Gastroesophageal sphincter (tissue), 4 donors: ENCODE measurements around the gene DDX56. TPM values are rescaled to one million over a fixed set of nuclear protein-coding genes. Genes with fewer than 3 reads are reported as not detected.

Experiments used
- ATAC-seq: fragments of 150-250 bp; one replicate; pipeline ENCODE4 v1.9.1; 2016; ENCODE audit warnings: mild to moderate bottlenecking, moderate library complexity
- H3K27ac ChIP-seq, 4 donors: fragments of 200-600 bp; sonication (generic) in 3 of 4; 1 replicate in 3 of 4; 2 replicates in 1 of 4; pipeline ENCODE4 v1.5.1; 2016 to 2019
- H3K27me3 ChIP-seq: fragments of 200-600 bp; sonication (generic); one replicate; pipeline ENCODE4 v1.5.1; 2019
- H3K36me3 ChIP-seq, 2 donors: fragments of 200-600 bp; sonication (generic); one replicate each; pipeline ENCODE4 v1.5.1; 2019; ENCODE audit warnings: control low read depth in 1 of 2
- H3K4me1 ChIP-seq, 3 donors: fragments of 200-600 bp; sonication (generic); 1 replicate in 2 of 3; 2 replicates in 1 of 3; pipeline ENCODE4 v1.5.1; 2016 to 2019; ENCODE audit warnings: control low read depth in 2 of 3
- H3K4me3 ChIP-seq, 2 donors: fragments of 200-600 bp; sonication (generic); one replicate each; pipeline ENCODE4 v1.5.1; 2019; ENCODE audit warnings: mild to moderate bottlenecking in 1 of 2, moderate library complexity in 1 of 2
- H3K9me3 ChIP-seq, 3 donors: fragments of 200-600 bp; sonication (generic); one replicate each; pipeline ENCODE4 v1.5.1; 2017 to 2019; ENCODE audit warnings: control low read depth in 2 of 3
- EP300 ChIP-seq: sonication (generic); formaldehyde crosslinking; IDR thresholded peaks from one replicate; pipeline ENCODE4 v1.6.1; 2017; ENCODE audit warnings: antibody characterized with exemption, mild to moderate bottlenecking
- POLR2A ChIP-seq, 2 donors: fragments of 450-650 bp; IDR thresholded peaks; one replicate each; pipeline ENCODE4 v1.6.1; 2017; ENCODE audit warnings: antibody characterized with exemption in 2 of 2, mild to moderate bottlenecking in 2 of 2, moderate library complexity in 1 of 2
- POLR2AphosphoS5 ChIP-seq: sonication (generic); formaldehyde crosslinking; IDR thresholded peaks from one replicate; pipeline ENCODE4 v1.6.1; 2017; ENCODE audit warnings: antibody characterized with exemption
- WGBS, 2 donors: methylation state at CpG; one replicate each; pipeline ENCODE4 v1.1.5; 2018; ENCODE audit warnings: low coverage in 1 of 2; 5-methylcytosine and 5-hydroxymethylcytosine counted together
- total RNA-seq, 4 donors: library from RNA; depleted of rRNA; stranded (reverse); fragments of >200 nt; gene quantifications; one replicate each; pipeline ENCODE4 v1.1.0, GENCODE V29; 2016
- TF ChIP-seq, protein P1 (sequence below), 4 experiments: fragments of 200-600 bp in 2 of 4; fragments of 450-650 bp in 2 of 4; sonication (generic) in 1 of 4; IDR thresholded peaks; one replicate each; pipeline ENCODE4 v1.5.1; 2017 to 2019; ENCODE audit warnings: antibody characterized with exemption in 4 of 4, mild to moderate bottlenecking in 2 of 4, moderate library complexity in 2 of 4

DDX56 gene
- total RNA-seq, 4 donors from 2014 or later: 34.2 to 46.4 (median 41.4) TPM

DNA sequence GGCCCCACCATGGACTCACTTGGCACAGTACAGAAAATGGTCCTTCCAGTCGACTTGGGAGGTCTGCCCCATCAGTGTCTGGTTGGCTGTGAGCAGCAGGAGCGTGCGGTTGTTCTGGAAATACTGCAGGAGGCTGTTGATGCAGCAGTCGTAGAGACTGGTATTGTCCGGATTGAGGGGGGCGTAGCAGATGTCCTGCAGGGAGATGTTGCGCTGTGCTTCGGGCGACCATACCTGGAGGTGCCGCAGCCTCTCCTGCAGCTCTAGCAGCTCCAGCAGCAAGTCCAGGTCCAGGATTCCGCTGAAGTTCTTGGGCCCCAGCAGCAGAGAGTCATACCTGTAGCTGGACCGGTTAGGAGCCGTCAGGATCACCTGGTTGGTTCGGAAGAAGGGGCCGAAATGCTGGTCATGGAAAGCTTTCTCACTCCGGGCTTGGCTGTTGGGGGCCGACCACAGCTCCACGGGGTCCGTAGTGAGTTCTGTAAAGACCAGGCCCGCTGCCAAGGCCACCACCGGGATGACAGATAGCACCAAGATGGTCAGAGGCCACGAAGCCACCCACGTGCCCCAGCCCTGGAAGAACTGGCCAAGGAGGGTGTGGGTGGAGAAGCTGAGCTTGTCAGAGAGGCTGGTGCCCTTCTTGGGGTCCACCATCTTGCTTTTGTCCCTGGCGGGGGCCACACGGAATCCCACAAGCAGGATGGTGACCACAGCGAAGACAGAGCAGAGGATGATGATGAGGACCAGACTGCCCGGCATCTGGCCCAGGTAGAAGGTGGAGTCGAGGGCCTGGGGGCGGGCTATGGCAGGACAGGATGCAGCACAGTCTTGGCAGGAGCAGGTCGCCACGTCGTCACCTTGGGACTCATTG, 34.7 kb downstream of the DDX56 start:
- H3K27ac ChIP-seq: no peak overlapping the region
- H3K4me1 ChIP-seq: no peaks in the 10 kb centered on the region
- no peaks in the 10 kb centered on the region for H3K9me3 ChIP-seq
- no peak for ATAC-seq
- no peaks in the 10 kb centered on the region for H3K36me3 ChIP-seq
- TF ChIP-seq EP300 (no peak), POLR2A (IDR thresholded peaks at IDR 0.05) (no peak), POLR2AphosphoS5 (no peak)
- TF ChIP-seq, protein P1, sequence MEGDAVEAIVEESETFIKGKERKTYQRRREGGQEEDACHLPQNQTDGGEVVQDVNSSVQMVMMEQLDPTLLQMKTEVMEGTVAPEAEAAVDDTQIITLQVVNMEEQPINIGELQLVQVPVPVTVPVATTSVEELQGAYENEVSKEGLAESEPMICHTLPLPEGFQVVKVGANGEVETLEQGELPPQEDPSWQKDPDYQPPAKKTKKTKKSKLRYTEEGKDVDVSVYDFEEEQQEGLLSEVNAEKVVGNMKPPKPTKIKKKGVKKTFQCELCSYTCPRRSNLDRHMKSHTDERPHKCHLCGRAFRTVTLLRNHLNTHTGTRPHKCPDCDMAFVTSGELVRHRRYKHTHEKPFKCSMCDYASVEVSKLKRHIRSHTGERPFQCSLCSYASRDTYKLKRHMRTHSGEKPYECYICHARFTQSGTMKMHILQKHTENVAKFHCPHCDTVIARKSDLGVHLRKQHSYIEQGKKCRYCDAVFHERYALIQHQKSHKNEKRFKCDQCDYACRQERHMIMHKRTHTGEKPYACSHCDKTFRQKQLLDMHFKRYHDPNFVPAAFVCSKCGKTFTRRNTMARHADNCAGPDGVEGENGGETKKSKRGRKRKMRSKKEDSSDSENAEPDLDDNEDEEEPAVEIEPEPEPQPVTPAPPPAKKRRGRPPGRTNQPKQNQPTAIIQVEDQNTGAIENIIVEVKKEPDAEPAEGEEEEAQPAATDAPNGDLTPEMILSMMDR (IDR thresholded peaks at IDR 0.05): no peak
- no peaks in the 10 kb centered on the region for H3K27me3 ChIP-seq
- WGBS, 2 donors: 81% methylated on average over 3 of the region's 32 CpGs; no CpG with 5 or more reads in 1 of the 2 donors
- no peak overlapping the region for H3K4me3 ChIP-seq

GRCh38 chr7:44538093-44538797, 35.5 kb downstream of the DDX56 start:
- ATAC-seq: no peak
- WGBS, 2 donors: 82 to 100% methylated on average over 1 to 6 of the region's 17 CpGs
- H3K27me3 ChIP-seq: no peaks in the 10 kb centered on the region

DNA sequence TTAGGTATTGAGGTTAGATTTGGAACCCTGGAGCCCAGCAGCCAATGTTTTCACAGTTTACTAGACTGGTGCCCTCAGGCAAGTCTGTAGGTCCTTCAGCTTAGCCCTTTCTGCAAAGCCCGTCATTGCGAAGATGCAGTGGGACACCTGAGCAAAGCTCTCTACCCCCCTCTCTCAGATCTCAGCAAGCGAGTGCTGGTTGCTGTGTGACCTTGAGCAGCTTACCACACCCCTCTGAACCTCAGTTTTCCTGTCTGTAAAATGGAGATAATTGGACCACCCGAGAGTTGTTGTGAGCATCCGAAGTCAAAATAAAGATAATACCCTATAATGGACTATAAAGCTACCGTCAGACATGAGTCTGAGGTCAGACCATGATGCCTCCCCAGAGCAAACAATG, 36.3 kb downstream of the DDX56 start:
- Histone ChIP-seq H3K27me3 (no peaks in the 10 kb centered on the region), H3K4me1 (no peaks in the 10 kb centered on the region), H3K4me3 (no peak overlapping the region), H3K9me3 (no peaks in the 10 kb centered on the region), H3K27ac (no peak overlapping the region), H3K36me3 (no peaks in the 10 kb centered on the region)
- no peak for ATAC-seq
- 93% methylated on average over 4 of the region's 6 CpGs; no CpG with 5 or more reads in 1 of the 2 donors for WGBS, 2 donors
- TF ChIP-seq POLR2AphosphoS5 (no peak), POLR2A (IDR thresholded peaks at IDR 0.05) (no peak), EP300 (no peak)
- TF ChIP-seq, protein P1 (IDR thresholded peaks at IDR 0.05): no peak

More at GRCh38 chr7:44538093-44538797, 35.5 kb downstream of the DDX56 start:
- H3K4me1 ChIP-seq: no peaks in the 10 kb centered on the region
- TF ChIP-seq, protein P1 (IDR thresholded peaks at IDR 0.05): no peak
- TF ChIP-seq POLR2AphosphoS5: no peak
- no peak for TF ChIP-seq EP300
- TF ChIP-seq POLR2A (IDR thresholded peaks at IDR 0.05): no peak
- no peaks in the 10 kb centered on the region for H3K9me3 ChIP-seq
- no peaks in the 10 kb centered on the region for H3K36me3 ChIP-seq
- H3K4me3 ChIP-seq: no peak overlapping the region
- no peak overlapping the region for H3K27ac ChIP-seq

- TF ChIP-seq POLR2AphosphoS5: no peak
- no peak for TF ChIP-seq EP300
- no peak for TF ChIP-seq POLR2A (IDR thresholded peaks at IDR 0.05)
- TF ChIP-seq, protein P1 (IDR thresholded peaks at IDR 0.05): no peak
Measured at GRCh38 chr7:44536090-44536489, 37.6 kb downstream of the DDX56 start.

More at GRCh38 chr7:44536090-44536489, 37.6 kb downstream of the DDX56 start:
- H3K4me3 ChIP-seq: no peak overlapping the region
- H3K27ac ChIP-seq: no peak overlapping the region
- ATAC-seq: no peak
- H3K36me3 ChIP-seq: no peaks in the 10 kb centered on the region
- H3K27me3 ChIP-seq: no peaks in the 10 kb centered on the region
- no peaks in the 10 kb centered on the region for H3K9me3 ChIP-seq
- 70 to 80% methylated on average over 2 of the region's 10 CpGs for WGBS, 2 donors
- H3K4me1 ChIP-seq: no peaks in the 10 kb centered on the region
